B cell (primary cell): ENCODE data around the gene RNASEH1.

ENCODE experiments used
- EZH2 ChIP-seq: IDR thresholded peaks from 2 replicates; pipeline ENCODE4 v1.6.1; 2012; ENCODE audit warnings: borderline replicate concordance, low read depth, mild to moderate bottlenecking, moderate library complexity, low read length; ENCODE audit not compliant: insufficient read depth, poor library complexity, severe bottlenecking
- TF ChIP-seq, protein P1 (sequence below): fragments of 200-600 bp; IDR thresholded peaks from one replicate; pipeline ENCODE4 v1.8.0; 2022; ENCODE audit warnings: antibody characterized with exemption, mild to moderate bottlenecking

DNA sequence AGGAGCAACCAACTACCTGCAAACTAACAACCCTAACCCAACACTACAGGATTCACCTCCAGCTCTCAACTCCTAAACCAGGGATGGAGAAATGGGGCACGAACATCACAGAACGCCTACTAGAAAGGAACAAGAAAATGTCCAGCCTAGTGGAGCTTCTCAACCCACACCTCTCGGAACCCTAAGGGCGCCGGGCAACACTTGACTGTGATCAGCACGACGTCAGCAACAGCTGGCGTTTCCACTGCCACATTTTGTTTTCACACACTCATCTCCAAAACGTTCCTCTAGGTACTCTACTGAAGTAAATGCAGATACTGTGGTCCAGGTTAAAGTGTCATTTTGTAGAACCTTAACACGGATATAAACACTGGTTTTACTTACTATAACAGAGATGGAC, 4.2 kb downstream of the RNASEH1 start:
- TF ChIP-seq, protein P1, sequence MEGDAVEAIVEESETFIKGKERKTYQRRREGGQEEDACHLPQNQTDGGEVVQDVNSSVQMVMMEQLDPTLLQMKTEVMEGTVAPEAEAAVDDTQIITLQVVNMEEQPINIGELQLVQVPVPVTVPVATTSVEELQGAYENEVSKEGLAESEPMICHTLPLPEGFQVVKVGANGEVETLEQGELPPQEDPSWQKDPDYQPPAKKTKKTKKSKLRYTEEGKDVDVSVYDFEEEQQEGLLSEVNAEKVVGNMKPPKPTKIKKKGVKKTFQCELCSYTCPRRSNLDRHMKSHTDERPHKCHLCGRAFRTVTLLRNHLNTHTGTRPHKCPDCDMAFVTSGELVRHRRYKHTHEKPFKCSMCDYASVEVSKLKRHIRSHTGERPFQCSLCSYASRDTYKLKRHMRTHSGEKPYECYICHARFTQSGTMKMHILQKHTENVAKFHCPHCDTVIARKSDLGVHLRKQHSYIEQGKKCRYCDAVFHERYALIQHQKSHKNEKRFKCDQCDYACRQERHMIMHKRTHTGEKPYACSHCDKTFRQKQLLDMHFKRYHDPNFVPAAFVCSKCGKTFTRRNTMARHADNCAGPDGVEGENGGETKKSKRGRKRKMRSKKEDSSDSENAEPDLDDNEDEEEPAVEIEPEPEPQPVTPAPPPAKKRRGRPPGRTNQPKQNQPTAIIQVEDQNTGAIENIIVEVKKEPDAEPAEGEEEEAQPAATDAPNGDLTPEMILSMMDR: no peak
- TF ChIP-seq EZH2: no peak
